Measurements from ENCODE around the gene PRRC2C. TPM values are rescaled to one million over a fixed set of nuclear protein-coding genes. Genes with fewer than 3 reads are reported as not detected.

PRRC2C gene
- total RNA-seq, 1 donor from 2014 or later: 45.8 TPM

- intact Hi-C loops (cut with micrococcal nuclease): loop anchor here (10.0 kb wide), 1 partner anchor 58 kb away; no protein-coding TSS in a partner anchor
- Histone ChIP-seq H3K4me1 (no peaks in the 10 kb centered on the region), H3K36me3 (peaks cover 98% of the 10 kb centered on the region), H3K9me3 (replicated peaks) (no peaks in the 10 kb centered on the region), H3K27ac (replicated peaks) (no peak overlapping the region), H3K4me3 (no peak overlapping the region), H3K27me3 (ENCODE audit: low read depth) (no peaks in the 10 kb centered on the region)
- no peak for TF ChIP-seq CTCF (IDR thresholded peaks at IDR 0.05; ENCODE audit: borderline replicate concordance)
- DNase-seq: no peak
Measured at GRCh38 chr1:171582589-171582988, 97.3 kb downstream of the PRRC2C start.

- no peaks in the 10 kb centered on the region for H3K4me1 ChIP-seq
- TF ChIP-seq CTCF (IDR thresholded peaks at IDR 0.05; ENCODE audit: borderline replicate concordance): no peak
- H3K4me3 ChIP-seq: no peak overlapping the region
- no peak for DNase-seq
- intact Hi-C loops (cut with micrococcal nuclease): loop anchor here (10.0 kb wide), 1 partner anchor 59 kb away; no protein-coding TSS in a partner anchor
- H3K9me3 ChIP-seq (replicated peaks): no peaks in the 10 kb centered on the region
- no peak overlapping the region for H3K27ac ChIP-seq (replicated peaks)
- H3K27me3 ChIP-seq (ENCODE audit: low read depth): no peaks in the 10 kb centered on the region
- peaks cover 98% of the 10 kb centered on the region for H3K36me3 ChIP-seq
Measured at GRCh38 chr1:171583591-171584201, 98.4 kb downstream of the PRRC2C start.

DNA sequence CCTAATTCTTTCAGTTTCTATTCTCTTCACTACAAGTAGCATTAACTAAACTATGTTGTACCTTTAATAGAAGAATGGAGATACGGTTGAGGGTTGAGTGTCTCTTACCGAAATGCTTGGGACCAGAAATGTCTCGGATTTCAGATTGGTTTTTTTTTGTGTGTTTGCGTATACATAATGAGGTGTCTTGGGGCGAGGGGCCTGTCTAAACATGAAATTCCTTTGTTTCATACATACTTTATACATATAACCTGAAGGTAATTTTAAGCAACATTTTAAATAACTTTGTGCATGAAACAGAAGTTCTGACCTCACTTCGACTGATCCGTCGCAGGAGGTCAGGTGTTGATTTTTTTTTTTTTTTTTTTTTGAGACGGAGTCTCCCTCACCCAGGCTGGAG lies 100.4 kb downstream of the PRRC2C start:
- no peak overlapping the region for H3K27ac ChIP-seq (replicated peaks)
- no peaks in the 10 kb centered on the region for H3K9me3 ChIP-seq (replicated peaks)
- intact Hi-C loops (cut with micrococcal nuclease): loop anchor here (10.0 kb wide), 1 partner anchor 61 kb away; no protein-coding TSS in a partner anchor
- TF ChIP-seq CTCF (IDR thresholded peaks at IDR 0.05; ENCODE audit: borderline replicate concordance): no peak
- peaks cover 98% of the 10 kb centered on the region for H3K36me3 ChIP-seq
- no peaks in the 10 kb centered on the region for H3K27me3 ChIP-seq (ENCODE audit: low read depth)
- no peaks in the 10 kb centered on the region for H3K4me1 ChIP-seq
- DNase-seq: no peak
- H3K4me3 ChIP-seq: no peak overlapping the region

DNA sequence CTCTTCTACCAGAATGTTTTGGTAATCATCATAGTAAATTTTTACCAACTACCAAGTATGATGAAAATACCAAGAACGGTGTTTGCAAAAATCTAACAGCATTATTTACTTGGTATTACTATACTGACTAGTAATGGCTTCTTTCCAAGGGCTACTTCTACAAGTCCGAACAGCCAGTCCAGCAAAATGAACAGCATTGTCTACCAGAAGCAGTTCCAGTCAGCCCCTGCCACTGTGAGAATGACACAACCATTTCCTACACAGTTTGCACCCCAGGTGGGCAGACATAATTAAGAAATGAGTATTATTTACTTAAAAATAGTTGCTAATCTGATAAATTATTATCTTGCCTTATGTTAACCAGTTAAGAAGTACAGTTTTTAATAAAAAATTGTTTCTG lies 102.9 kb downstream of the PRRC2C start:
- Histone ChIP-seq H3K27me3 (ENCODE audit: low read depth) (no peaks in the 10 kb centered on the region), H3K9me3 (replicated peaks) (no peaks in the 10 kb centered on the region), H3K36me3 (peaks cover 98% of the 10 kb centered on the region), H3K4me3 (no peak overlapping the region), H3K4me1 (no peaks in the 10 kb centered on the region), H3K27ac (replicated peaks) (no peak overlapping the region)
- DNase-seq: no peak
- TF ChIP-seq CTCF (IDR thresholded peaks at IDR 0.05; ENCODE audit: borderline replicate concordance): no peak
- intact Hi-C loops (cut with micrococcal nuclease): loop anchor here (10.0 kb wide), 1 partner anchor 63 kb away; no protein-coding TSS in a partner anchor

- no peak for TF ChIP-seq CTCF (IDR thresholded peaks at IDR 0.05; ENCODE audit: borderline replicate concordance)
- no peaks in the 10 kb centered on the region for H3K9me3 ChIP-seq (replicated peaks)
- peaks cover 89% of the 10 kb centered on the region for H3K36me3 ChIP-seq
- H3K27me3 ChIP-seq (ENCODE audit: low read depth): no peaks in the 10 kb centered on the region
- no peak overlapping the region for H3K4me3 ChIP-seq
- intact Hi-C loops (cut with micrococcal nuclease): no loop called here
- H3K4me1 ChIP-seq: no peaks in the 10 kb centered on the region
- no peak overlapping the region for H3K27ac ChIP-seq (replicated peaks)
- no peak for DNase-seq
Measured at GRCh38 chr1:171590022-171590421, 104.7 kb downstream of the PRRC2C start.
